Fibroblast of lung (primary cell): ENCODE results near the gene BGLAP. TPM values are rescaled to one million over a fixed set of nuclear protein-coding genes. Genes with fewer than 3 reads are reported as not detected.

ENCODE experiments used
- DNase-seq, 2 donors: peaks; one replicate each; pipeline versions ENCODE4 v3.0.0 to v3.0.0-alpha.2; 2010; ENCODE audit warnings: low read depth in 2 of 2
- H2AFZ ChIP-seq: 2 replicates; pipeline ENCODE4 v1.5.1; 2012; ENCODE audit warnings: low read length, control low read depth, inconsistent platforms
- H3K27ac ChIP-seq: 2 replicates; pipeline ENCODE4 v1.5.1; 2011; ENCODE audit warnings: low read length, control low read depth; ENCODE audit not compliant: insufficient read depth
- H3K27me3 ChIP-seq: 2 replicates; pipeline ENCODE4 v1.5.1; 2011; ENCODE audit warnings: mild to moderate bottlenecking, low read length; ENCODE audit not compliant: control insufficient read depth, insufficient read depth
- H3K36me3 ChIP-seq: 2 replicates; pipeline ENCODE4 v1.5.1; 2011; ENCODE audit warnings: low read length; ENCODE audit not compliant: control insufficient read depth, insufficient read depth
- H3K4me1 ChIP-seq: 2 replicates; pipeline ENCODE4 v1.5.1; 2011; ENCODE audit warnings: low read length; ENCODE audit not compliant: control insufficient read depth, insufficient read depth; ENCODE audit errors: extremely low read depth
- H3K4me2 ChIP-seq: 2 replicates; pipeline ENCODE4 v1.5.1; 2011; ENCODE audit warnings: low read length, control low read depth; ENCODE audit not compliant: insufficient read depth; ENCODE audit errors: extremely low read depth
- H3K4me3 ChIP-seq, 4 experiments: fragments of 200-600 bp in 1 of 4; sonication (generic) in 1 of 4; replicated peaks in 1 of 4; 2 replicates each; pipeline ENCODE4 v1.5.1; 2011 to 2016; ENCODE audit warnings: low read length in 4 of 4, low read depth in 3 of 4, mild to moderate bottlenecking in 3 of 4, control low read depth in 2 of 4, inconsistent platforms in 1 of 4, mixed read lengths in 1 of 4; ENCODE audit not compliant: insufficient read depth in 1 of 4; ENCODE audit errors: control extremely low read depth in 1 of 4
- H3K79me2 ChIP-seq: 2 replicates; pipeline ENCODE4 v1.5.1; 2012; ENCODE audit warnings: mild to moderate bottlenecking, low read length, inconsistent platforms; ENCODE audit not compliant: control insufficient read depth, insufficient read depth
- H3K9ac ChIP-seq: 2 replicates; pipeline ENCODE4 v1.5.1; 2011; ENCODE audit warnings: mild to moderate bottlenecking, low read length, control low read depth; ENCODE audit not compliant: insufficient read depth
- H3K9me3 ChIP-seq: 2 replicates; pipeline ENCODE4 v1.5.1; 2012; ENCODE audit warnings: low read depth, low read length; ENCODE audit not compliant: control insufficient read depth, insufficient read depth
- H4K20me1 ChIP-seq: 2 replicates; pipeline ENCODE4 v1.5.1; 2011; ENCODE audit warnings: low read length; ENCODE audit not compliant: control insufficient read depth, insufficient read depth; ENCODE audit errors: extremely low read depth
- CTCF ChIP-seq, 2 donors: IDR thresholded peaks in 1 of 2; conservative IDR thresholded peaks in 1 of 2; 1 replicate in 1 of 2; 2 replicates in 1 of 2; pipeline ENCODE4 v1.5.1; 2011 to 2012; ENCODE audit warnings: low read length in 2 of 2, control low read depth in 1 of 2, inconsistent platforms in 1 of 2, low read depth in 1 of 2, mild to moderate bottlenecking in 1 of 2
- EZH2 ChIP-seq: IDR thresholded peaks from 2 replicates; pipeline ENCODE4 v1.5.1; 2012; ENCODE audit warnings: low read length, control low read depth, mild to moderate bottlenecking; ENCODE audit errors: missing control alignments
- polyA plus RNA-seq, 2 donors: library from polyadenylated mRNA; depleted of rRNA in 1 of 2; stranded (reverse) in 1 of 2; unstranded in 1 of 2; fragments of >200 nt; gene quantifications; 2 replicates each; pipeline ENCODE4 v1.2.1, GENCODE V29; 2011 to 2012; ENCODE audit warnings: missing spikeins in 1 of 2
- total RNA-seq: library from RNA; depleted of rRNA; stranded (reverse); fragments of >200 nt; gene quantifications from 2 replicates; pipeline ENCODE4 v1.2.1, GENCODE V29; 2014

BGLAP gene
- total and polyA plus RNA-seq, 2 donors (not counting 1 experiment from before 2014, with no cell fraction given), result 0.34 to 0.50 TPM

- H4K20me1 ChIP-seq, result no peaks in the 10 kb centered on the region
Measured at GRCh38 chr1:156238248-156238647, 3.7 kb upstream of the BGLAP start.

GRCh38 chr1:156241311-156241811 is 623 bp upstream of the BGLAP start:
- Histone ChIP-seq H3K79me2 (no peaks in the 10 kb centered on the region), H3K4me1 (peaks cover 3% of the 10 kb centered on the region), H3K27ac (no peak overlapping the region), H3K4me3 (no peak overlapping the region), H2AFZ (no peak overlapping the region), H3K36me3 (peaks cover 4% of the 10 kb centered on the region), H3K4me2 (no peak overlapping the region), H3K9me3 (no peaks in the 10 kb centered on the region), H3K9ac (no peak overlapping the region), H4K20me1 (no peaks in the 10 kb centered on the region), H3K27me3 (peaks cover 10% of the 10 kb centered on the region)
- DNase-seq, result peak; percentile 57 to 71
- no peak for TF ChIP-seq EZH2
- TF ChIP-seq CTCF (conservative IDR thresholded peaks at IDR 0.05 in 1 of 2, IDR thresholded peaks at IDR 0.05 in 1 of 2; ENCODE audit: low read depth in 1 of 2, low read length in 2 of 2), result no peak

More at GRCh38 chr1:156238248-156238647, 3.7 kb upstream of the BGLAP start:
- Histone ChIP-seq H3K79me2 (no peaks in the 10 kb centered on the region), H3K27ac (no peak overlapping the region), H2AFZ (no peak overlapping the region), H3K4me1 (peaks cover 7% of the 10 kb centered on the region), H3K9me3 (no peaks in the 10 kb centered on the region), H3K4me2 (no peak overlapping the region), H3K36me3 (peaks cover 7% of the 10 kb centered on the region), H3K4me3 (no peak overlapping the region), H3K27me3 (no peaks in the 10 kb centered on the region), H3K9ac (no peak overlapping the region)
- no peak for DNase-seq
- TF ChIP-seq EZH2 (no peak), CTCF (conservative IDR thresholded peaks at IDR 0.05 in 1 of 2, IDR thresholded peaks at IDR 0.05 in 1 of 2; ENCODE audit: low read depth in 1 of 2, low read length in 2 of 2) (no peak)

- no peak overlapping the region for H3K27ac ChIP-seq
- no peak overlapping the region for H3K4me2 ChIP-seq
- peaks cover 10% of the 10 kb centered on the region for H3K27me3 ChIP-seq
- H4K20me1 ChIP-seq, result no peaks in the 10 kb centered on the region
- H3K36me3 ChIP-seq, result peaks cover 1% of the 10 kb centered on the region
- H3K4me1 ChIP-seq, result peaks cover 3% of the 10 kb centered on the region
- H2AFZ ChIP-seq, result no peak overlapping the region
- H3K79me2 ChIP-seq, result no peaks in the 10 kb centered on the region
- DNase-seq, result no peak
- TF ChIP-seq EZH2, result no peak
- no peaks in the 10 kb centered on the region for H3K9me3 ChIP-seq
- H3K4me3 ChIP-seq, result no peak overlapping the region
- H3K9ac ChIP-seq, result no peak overlapping the region
Measured at GRCh38 chr1:156242738-156243137, 754 bp downstream of the BGLAP start.
